ENCODE data around the gene CCER1. TPM values are rescaled to one million over a fixed set of nuclear protein-coding genes. Genes with fewer than 3 reads are reported as not detected.

CCER1 gene, protein sequence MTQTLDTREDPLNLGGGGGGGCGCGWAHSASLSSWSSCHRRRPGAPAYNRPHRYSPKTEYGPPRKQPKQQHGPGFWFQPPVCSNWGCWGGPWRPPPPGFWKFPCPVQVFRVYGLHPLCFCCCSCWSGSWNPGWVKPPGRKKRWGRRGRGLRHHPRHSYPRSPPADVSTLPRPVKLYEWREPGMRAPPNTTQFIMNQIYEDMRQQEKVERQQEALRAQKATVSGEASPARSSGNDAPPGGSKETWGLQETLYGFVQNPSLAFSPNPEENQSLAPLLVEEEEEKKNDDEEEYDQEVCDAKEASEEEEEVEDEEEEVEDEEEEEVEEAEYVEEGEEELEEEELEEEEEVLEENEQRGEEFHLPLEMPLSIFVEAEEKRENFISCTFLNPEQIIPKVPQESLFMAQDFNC
- not detected in 2 replicates for polyA plus RNA-seq (2013)

DNA sequence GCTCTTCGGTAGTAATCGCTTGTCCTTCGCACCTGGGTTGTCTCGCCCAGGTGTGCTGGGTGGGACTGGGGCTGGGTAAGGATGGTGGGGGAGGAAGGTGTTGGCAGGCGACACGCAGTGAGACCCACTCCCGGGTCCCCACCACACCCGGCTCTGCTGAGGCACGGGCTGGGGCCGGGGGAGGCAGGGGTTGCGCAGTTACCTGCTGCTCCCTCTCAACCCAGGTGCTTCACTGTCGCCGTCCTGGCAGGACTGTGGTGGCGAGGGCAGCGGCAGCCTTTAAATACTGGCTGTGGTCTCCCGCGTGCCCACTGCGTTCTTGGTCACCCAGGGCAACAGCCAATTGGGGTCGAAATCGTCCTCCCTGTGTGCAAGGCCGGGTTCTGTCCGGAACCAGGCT lies at the start of gene CCER1:
Gene CCER1 (minus strand): TSS at position 256 of the 400 bp plus-strand sequence. CDS start 434 bp downstream, outside the sequence.
- no peak within 1 kb of the TSS for H2BK12ac ChIP-seq (ENCODE audit: low read length)
- H3K4me2 ChIP-seq (ENCODE audit: low read length), result no peak within 1 kb of the TSS
- H3K27me3 ChIP-seq (ENCODE audit: insufficient read depth, low read length), result no peaks in the 10 kb centered on the region
- peak within 1 kb of the TSS; percentile 51 for H3K4me3 ChIP-seq (ENCODE audit: low read depth, low read length)
- no peak within 1 kb of the TSS for H3K23ac ChIP-seq (ENCODE audit: low read length)
- H2BK5ac ChIP-seq (ENCODE audit: low read depth, low read length, poor library complexity), result no peak within 1 kb of the TSS
- DNase-seq, result no peak
- H2AK5ac ChIP-seq (ENCODE audit: low read length), result no peak within 1 kb of the TSS
- H3K18ac ChIP-seq (ENCODE audit: low read length), result no peak within 1 kb of the TSS
- H3K36me3 ChIP-seq (ENCODE audit: control insufficient read depth in 1 of 2, insufficient read depth in 2 of 2, low read length in 2 of 2), result no peaks in the 10 kb centered on the region
- no peak within 1 kb of the TSS for H4K12ac ChIP-seq (ENCODE audit: low read depth, low read length)
- H3K79me1 ChIP-seq (ENCODE audit: low read length), result no peaks in the 10 kb centered on the region
- no peaks in the 10 kb centered on the region for H3K4me1 ChIP-seq (ENCODE audit: control insufficient read depth in 1 of 2, insufficient read depth in 2 of 2, low read length in 2 of 2)
- no CpG with 5 or more reads among the region's 22 CpGs for WGBS (ENCODE audit: extremely low coverage, insufficient coverage, insufficient read length)
- H3K79me2 ChIP-seq (ENCODE audit: control insufficient read depth, insufficient read depth, low read length, poor library complexity), result no peaks in the 10 kb centered on the region
- no peak within 1 kb of the TSS for H3K27ac ChIP-seq (ENCODE audit: low read depth, low read length)
- no peak within 1 kb of the TSS for H3K14ac ChIP-seq (ENCODE audit: low read length)
- no peak within 1 kb of the TSS for H4K8ac ChIP-seq (ENCODE audit: low read depth, low read length)
- H3K4ac ChIP-seq (ENCODE audit: low read depth, low read length), result no peak within 1 kb of the TSS
- no peak within 1 kb of the TSS for H2BK120ac ChIP-seq (ENCODE audit: insufficient read depth, low read length, poor library complexity)
- H4K91ac ChIP-seq (ENCODE audit: low read depth, low read length), result no peak within 1 kb of the TSS
- peaks cover 5% of the 10 kb centered on the region for H3K9me3 ChIP-seq (ENCODE audit: insufficient read depth, low read depth, low read length)
- H2AFZ ChIP-seq (ENCODE audit: insufficient read depth, low read length, poor library complexity), result no peak within 1 kb of the TSS
- no peak within 1 kb of the TSS for H3K9ac ChIP-seq (ENCODE audit: low read length)

DNA sequence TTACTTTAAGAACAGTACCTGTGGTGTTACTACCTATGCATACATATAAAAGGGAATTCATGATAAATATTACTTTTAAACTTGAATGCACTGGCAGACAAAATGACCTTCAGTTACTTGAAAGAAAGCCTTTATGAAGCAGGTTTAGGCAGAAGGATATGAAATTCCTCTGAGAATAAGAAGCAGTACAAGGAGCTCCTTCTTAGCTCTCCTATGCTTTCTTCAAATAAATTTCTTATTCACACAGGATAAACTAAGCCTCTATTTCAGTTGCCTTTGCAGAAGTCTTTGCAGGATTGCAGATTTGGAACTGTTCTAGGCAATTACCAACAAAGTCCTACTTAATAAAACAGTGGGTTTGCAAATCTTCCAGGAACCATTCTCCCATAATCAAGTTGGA lies 48.8 kb upstream of the CCER1 start:
- Histone ChIP-seq H2AK5ac (ENCODE audit: low read length) (no peak overlapping the region), H3K23ac (ENCODE audit: low read length) (no peak overlapping the region), H4K8ac (ENCODE audit: low read depth, low read length) (no peak overlapping the region), H3K27ac (ENCODE audit: low read depth, low read length) (no peak overlapping the region), H2AFZ (ENCODE audit: insufficient read depth, low read length, poor library complexity) (no peak overlapping the region), H3K4me2 (ENCODE audit: low read length) (no peak overlapping the region), H3K27me3 (ENCODE audit: insufficient read depth, low read length) (no peaks in the 10 kb centered on the region), H4K91ac (ENCODE audit: low read depth, low read length) (no peak overlapping the region), H3K79me1 (ENCODE audit: low read length) (no peaks in the 10 kb centered on the region), H2BK12ac (ENCODE audit: low read length) (no peak overlapping the region), H3K4ac (ENCODE audit: low read depth, low read length) (no peak overlapping the region), H2BK5ac (ENCODE audit: low read depth, low read length, poor library complexity) (no peak overlapping the region), H3K36me3 (ENCODE audit: control insufficient read depth in 1 of 2, insufficient read depth in 2 of 2, low read length in 2 of 2) (no peaks in the 10 kb centered on the region), H3K9ac (ENCODE audit: low read length) (no peak overlapping the region), H3K18ac (ENCODE audit: low read length) (no peak overlapping the region), H3K79me2 (ENCODE audit: control insufficient read depth, insufficient read depth, low read length, poor library complexity) (no peaks in the 10 kb centered on the region), H3K14ac (ENCODE audit: low read length) (no peak overlapping the region), H4K12ac (ENCODE audit: low read depth, low read length) (no peak overlapping the region), H2BK120ac (ENCODE audit: insufficient read depth, low read length, poor library complexity) (no peak overlapping the region), H3K9me3 (ENCODE audit: insufficient read depth, low read depth, low read length) (no peaks in the 10 kb centered on the region), H3K4me1 (ENCODE audit: control insufficient read depth in 1 of 2, insufficient read depth in 2 of 2, low read length in 2 of 2) (peaks cover 0 to under 1% of the 10 kb centered on the region in 2 experiments), H3K4me3 (ENCODE audit: low read depth, low read length) (no peak overlapping the region)
- DNase-seq, result no peak

DNA sequence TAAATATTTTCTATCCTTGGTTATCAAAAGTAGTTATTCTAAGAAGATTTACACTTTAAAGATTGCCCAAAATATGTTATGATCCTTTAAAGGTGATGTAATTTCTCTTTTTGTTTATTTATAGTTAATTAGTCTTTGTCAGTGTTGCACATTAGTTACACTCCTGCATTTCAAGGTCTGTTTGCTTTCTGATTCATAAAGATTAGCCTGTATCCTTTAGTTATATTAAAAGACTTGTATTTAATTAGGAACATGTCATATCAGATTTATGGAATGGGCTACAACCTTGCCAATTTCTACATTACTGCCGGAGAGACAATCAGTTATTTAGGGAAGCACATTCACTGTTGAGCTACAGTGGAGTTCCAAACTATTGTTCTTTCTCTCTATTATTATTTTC lies 46.3 kb upstream of the CCER1 start:
- Histone ChIP-seq H2BK120ac (ENCODE audit: insufficient read depth, low read length, poor library complexity) (no peak overlapping the region), H3K36me3 (ENCODE audit: control insufficient read depth in 1 of 2, insufficient read depth in 2 of 2, low read length in 2 of 2) (no peaks in the 10 kb centered on the region), H3K9ac (ENCODE audit: low read length) (no peak overlapping the region), H2AFZ (ENCODE audit: insufficient read depth, low read length, poor library complexity) (no peak overlapping the region), H3K14ac (ENCODE audit: low read length) (no peak overlapping the region), H4K12ac (ENCODE audit: low read depth, low read length) (no peak overlapping the region), H3K4me3 (ENCODE audit: low read depth, low read length) (no peak overlapping the region), H4K91ac (ENCODE audit: low read depth, low read length) (no peak overlapping the region), H3K9me3 (ENCODE audit: insufficient read depth, low read depth, low read length) (no peaks in the 10 kb centered on the region), H4K8ac (ENCODE audit: low read depth, low read length) (no peak overlapping the region), H2BK12ac (ENCODE audit: low read length) (no peak overlapping the region), H2AK5ac (ENCODE audit: low read length) (no peak overlapping the region), H3K4ac (ENCODE audit: low read depth, low read length) (no peak overlapping the region), H3K79me1 (ENCODE audit: low read length) (no peaks in the 10 kb centered on the region), H3K4me1 (ENCODE audit: control insufficient read depth in 1 of 2, insufficient read depth in 2 of 2, low read length in 2 of 2) (peaks cover 0 to 2% of the 10 kb centered on the region in 2 experiments), H3K79me2 (ENCODE audit: control insufficient read depth, insufficient read depth, low read length, poor library complexity) (no peaks in the 10 kb centered on the region), H2BK5ac (ENCODE audit: low read depth, low read length, poor library complexity) (no peak overlapping the region), H3K27me3 (ENCODE audit: insufficient read depth, low read length) (no peaks in the 10 kb centered on the region), H3K4me2 (ENCODE audit: low read length) (no peak overlapping the region), H3K18ac (ENCODE audit: low read length) (no peak overlapping the region), H3K23ac (ENCODE audit: low read length) (no peak overlapping the region), H3K27ac (ENCODE audit: low read depth, low read length) (no peak overlapping the region)
- DNase-seq, result no peak
- WGBS (ENCODE audit: extremely low coverage, insufficient coverage, insufficient read length), result no CpG with 5 or more reads among the region's 1 CpG

DNA sequence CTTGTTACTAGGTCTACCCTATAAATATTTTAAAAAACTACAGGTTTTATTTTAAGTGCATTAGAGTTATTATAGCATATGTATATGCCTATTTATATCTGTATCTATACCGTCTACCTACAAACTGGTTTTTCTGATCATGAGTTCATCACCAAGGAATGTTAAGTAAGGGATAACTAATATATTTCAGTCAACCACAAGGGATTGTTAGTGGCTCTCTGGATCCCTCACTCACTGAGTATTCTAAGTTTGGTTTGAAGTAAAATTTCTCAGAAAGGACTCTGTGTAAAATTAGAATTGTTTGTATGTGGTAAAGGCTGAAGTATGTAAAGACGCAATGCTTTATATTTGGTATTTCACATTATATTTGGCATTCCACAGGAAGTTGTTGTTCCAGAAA lies 45.0 kb upstream of the CCER1 start:
- no peak overlapping the region for H2AFZ ChIP-seq (ENCODE audit: insufficient read depth, low read length, poor library complexity)
- whole genome bisulfite sequencing (ENCODE audit: extremely low coverage, insufficient coverage, insufficient read length), result no CpG with 5 or more reads among the region's 2 CpGs
- no peak overlapping the region for H4K91ac ChIP-seq (ENCODE audit: low read depth, low read length)
- H3K4me3 ChIP-seq (ENCODE audit: low read depth, low read length), result no peak overlapping the region
- H3K4me1 ChIP-seq (ENCODE audit: control insufficient read depth in 1 of 2, insufficient read depth in 2 of 2, low read length in 2 of 2), result peaks cover 0 to 2% of the 10 kb centered on the region in 2 experiments
- H3K4ac ChIP-seq (ENCODE audit: low read depth, low read length), result no peak overlapping the region
- H3K23ac ChIP-seq (ENCODE audit: low read length), result no peak overlapping the region
- DNase-seq, result peak in 1 of 2 donors; percentile 64
- no peaks in the 10 kb centered on the region for H3K27me3 ChIP-seq (ENCODE audit: insufficient read depth, low read length)
- H4K12ac ChIP-seq (ENCODE audit: low read depth, low read length), result no peak overlapping the region
- H3K4me2 ChIP-seq (ENCODE audit: low read length), result no peak overlapping the region
- no peak overlapping the region for H3K27ac ChIP-seq (ENCODE audit: low read depth, low read length)
- no peak overlapping the region for H2BK12ac ChIP-seq (ENCODE audit: low read length)
- no peak overlapping the region for H3K14ac ChIP-seq (ENCODE audit: low read length)
- no peak overlapping the region for H3K9ac ChIP-seq (ENCODE audit: low read length)
- H2AK5ac ChIP-seq (ENCODE audit: low read length), result no peak overlapping the region
- H3K79me1 ChIP-seq (ENCODE audit: low read length), result no peaks in the 10 kb centered on the region
- no peak overlapping the region for H2BK120ac ChIP-seq (ENCODE audit: insufficient read depth, low read length, poor library complexity)
- no peaks in the 10 kb centered on the region for H3K79me2 ChIP-seq (ENCODE audit: control insufficient read depth, insufficient read depth, low read length, poor library complexity)
- H3K18ac ChIP-seq (ENCODE audit: low read length), result no peak overlapping the region
- no peak overlapping the region for H2BK5ac ChIP-seq (ENCODE audit: low read depth, low read length, poor library complexity)
- H4K8ac ChIP-seq (ENCODE audit: low read depth, low read length), result no peak overlapping the region
- H3K36me3 ChIP-seq (ENCODE audit: control insufficient read depth in 1 of 2, insufficient read depth in 2 of 2, low read length in 2 of 2), result no peaks in the 10 kb centered on the region
- H3K9me3 ChIP-seq (ENCODE audit: insufficient read depth, low read depth, low read length), result no peaks in the 10 kb centered on the region
